ENCODE measurements around the gene CWC25. TPM values are rescaled to one million over a fixed set of nuclear protein-coding genes. Genes with fewer than 3 reads are reported as not detected.
A peak's percentile ranks its signal among the peaks of the same experiment; 100 is the strongest.

Gene CWC25
- total RNA-seq (2014; rRNA removed; shearing (Covaris generic); ENCODE audit: low replicate concordance) = 15.2 and 21.9 TPM in 2 replicates

DNA sequence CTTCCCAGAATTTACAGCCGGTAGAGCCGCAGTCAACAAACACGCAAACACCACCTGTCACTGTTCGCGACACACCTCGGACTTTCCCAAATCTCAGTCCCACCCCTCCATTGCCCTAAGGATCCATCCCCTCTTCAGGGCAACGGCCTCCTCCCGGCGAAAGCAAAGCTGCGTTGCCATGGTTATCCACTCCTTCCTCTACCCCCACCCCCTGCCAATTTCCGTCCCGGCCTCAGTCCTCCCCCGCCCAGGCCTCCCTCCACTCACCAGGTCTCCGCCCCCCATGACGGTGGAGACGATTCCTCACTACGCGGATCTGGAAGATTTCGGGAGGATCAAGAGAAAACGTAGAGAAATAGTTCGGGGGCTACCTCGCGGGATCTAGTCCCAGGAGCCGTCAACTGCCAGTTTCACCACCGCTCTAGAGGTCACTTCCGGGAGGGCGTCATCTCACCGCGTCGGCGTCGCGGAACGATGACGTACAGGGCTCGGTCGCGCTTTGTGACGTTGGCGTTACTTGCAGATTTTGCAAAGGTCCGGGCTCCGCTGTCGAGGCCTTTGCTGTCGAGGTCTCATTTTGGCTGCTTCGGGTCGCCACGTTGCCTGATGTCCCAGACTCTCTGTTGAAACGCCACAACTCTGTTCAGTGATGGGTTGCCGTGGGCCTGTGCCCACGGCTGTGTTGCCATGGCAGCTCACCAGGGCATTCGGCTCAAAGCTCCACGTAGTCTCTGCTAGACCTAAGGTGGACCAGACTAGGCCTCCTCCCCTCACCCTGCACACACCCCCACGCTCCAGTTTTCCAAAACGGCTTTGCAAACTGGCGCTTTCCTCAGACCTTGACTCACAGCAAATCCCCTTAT, at the start of gene CWC25:
CWC25 (minus strand) TSS at position 423 of the 863 bp plus-strand sequence; CDS start at position 285, 138 bp downstream.
- DNase-seq (ENCODE audit: low read depth) = peak; percentile 96
- in situ Hi-C loops (cut with HindIII; ENCODE audit: low pct_unique_long_range_greater_than_20kb, low sequenced_read_pairs) = no loop called here

GRCh38 chr17:38873640-38874380, 48.7 kb upstream of the CWC25 start:
- in situ Hi-C loops (cut with HindIII; ENCODE audit: low pct_unique_long_range_greater_than_20kb, low sequenced_read_pairs) = no loop called here
- peak; percentile 58 for DNase-seq (ENCODE audit: low read depth)

DNA sequence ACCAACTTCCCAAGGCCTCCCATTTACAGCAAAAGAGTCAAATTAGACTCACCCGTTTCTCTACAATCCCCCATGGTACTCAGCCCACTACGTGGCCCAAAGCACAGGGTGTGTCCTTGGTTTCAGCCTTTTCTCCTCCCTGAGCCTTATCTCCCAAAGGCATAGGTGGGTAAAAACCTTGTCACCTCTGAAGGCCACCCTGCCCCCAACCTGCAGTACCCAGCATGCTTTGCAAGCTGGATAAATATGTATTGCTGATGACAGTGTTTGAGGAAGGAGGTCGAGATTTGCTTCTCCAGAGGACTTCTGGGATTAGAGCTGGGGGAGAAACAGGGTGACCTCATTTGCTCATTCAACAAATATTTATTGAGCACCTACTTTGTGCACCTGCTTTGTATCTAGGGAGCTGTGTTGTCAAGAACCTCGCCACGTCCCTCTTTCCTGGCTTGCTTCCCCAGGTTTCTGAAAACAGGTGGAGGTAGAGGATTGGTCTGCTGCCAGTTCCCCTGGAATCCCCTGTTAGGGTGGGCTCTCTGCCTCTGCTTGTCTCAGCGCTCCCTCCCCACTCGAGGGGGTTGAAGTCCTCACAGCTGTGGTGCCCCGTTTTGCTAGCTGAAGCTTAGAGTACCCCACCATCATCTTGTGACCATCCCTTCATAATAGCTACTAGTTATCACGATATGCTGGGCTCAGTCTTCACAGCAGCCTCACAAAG, 47.7 kb upstream of the CWC25 start:
- in situ Hi-C loops (cut with HindIII; ENCODE audit: low pct_unique_long_range_greater_than_20kb, low sequenced_read_pairs) = no loop called here
- no peak for DNase-seq (ENCODE audit: low read depth)

GRCh38 chr17:38872027-38872511, 46.9 kb upstream of the CWC25 start:
- in situ Hi-C loops (cut with HindIII; ENCODE audit: low pct_unique_long_range_greater_than_20kb, low sequenced_read_pairs) = no loop called here
- no peak for DNase-seq (ENCODE audit: low read depth)

DNA sequence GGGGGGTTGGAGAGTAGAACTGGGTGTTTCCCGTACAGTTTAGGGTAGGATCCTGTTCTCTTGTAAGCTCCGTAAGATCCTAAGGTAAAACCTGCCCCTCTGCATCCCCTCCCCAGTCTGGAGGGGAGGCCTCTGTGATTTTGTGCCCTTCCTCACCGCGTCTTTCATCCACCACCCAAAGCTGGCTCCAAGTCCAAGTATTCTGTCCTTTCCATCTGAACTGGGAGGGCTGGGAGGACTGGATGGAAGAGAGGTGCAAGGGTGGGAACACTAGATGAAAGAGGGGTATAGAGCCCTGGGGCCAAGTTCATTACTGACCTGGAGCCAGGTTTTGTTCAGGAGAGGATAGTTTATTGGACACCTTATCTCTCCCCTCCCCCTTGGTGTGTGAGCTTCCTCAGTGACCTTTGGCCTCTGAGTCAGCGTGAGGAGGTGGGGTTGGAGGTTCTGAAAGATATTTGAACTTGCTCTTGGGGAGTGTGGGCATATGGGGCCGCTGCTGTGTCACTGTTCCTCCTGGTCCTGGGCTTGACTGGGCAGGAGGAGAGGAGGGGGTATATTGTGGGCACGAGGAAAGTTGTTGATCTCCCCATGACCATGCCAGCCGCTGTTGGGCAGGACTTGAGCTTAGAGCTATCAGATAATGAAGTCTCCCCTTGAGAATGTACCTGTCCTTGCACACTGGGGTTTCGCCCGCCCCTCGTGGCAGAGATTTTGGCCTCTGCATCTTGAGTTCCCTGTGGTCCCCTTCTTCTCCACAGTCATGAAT, 46.3 kb upstream of the CWC25 start:
- peak; percentile 95 for DNase-seq (ENCODE audit: low read depth)
- in situ Hi-C loops (cut with HindIII; ENCODE audit: low pct_unique_long_range_greater_than_20kb, low sequenced_read_pairs) = no loop called here

GRCh38 chr17:38870259-38871165, 45.4 kb upstream of the CWC25 start:
- in situ Hi-C loops (cut with HindIII; ENCODE audit: low pct_unique_long_range_greater_than_20kb, low sequenced_read_pairs) = no loop called here
- DNase-seq (ENCODE audit: low read depth) = peak; percentile 33

GRCh38 chr17:38869526-38870258, 44.6 kb upstream of the CWC25 start, which contains the start of gene LASP1:
Gene LASP1 (plus strand): TSS chr17:38870058. CDS start chr17:38870190, 132 bp downstream.
- DNase-seq (ENCODE audit: low read depth) = peak; percentile 90
- in situ Hi-C loops (cut with HindIII; ENCODE audit: low pct_unique_long_range_greater_than_20kb, low sequenced_read_pairs) = no loop called here

GRCh38 chr17:38868817-38869525, 43.9 kb upstream of the CWC25 start:
- DNase-seq (ENCODE audit: low read depth) = peak; percentile 93
- in situ Hi-C loops (cut with HindIII; ENCODE audit: low pct_unique_long_range_greater_than_20kb, low sequenced_read_pairs) = no loop called here

DNA sequence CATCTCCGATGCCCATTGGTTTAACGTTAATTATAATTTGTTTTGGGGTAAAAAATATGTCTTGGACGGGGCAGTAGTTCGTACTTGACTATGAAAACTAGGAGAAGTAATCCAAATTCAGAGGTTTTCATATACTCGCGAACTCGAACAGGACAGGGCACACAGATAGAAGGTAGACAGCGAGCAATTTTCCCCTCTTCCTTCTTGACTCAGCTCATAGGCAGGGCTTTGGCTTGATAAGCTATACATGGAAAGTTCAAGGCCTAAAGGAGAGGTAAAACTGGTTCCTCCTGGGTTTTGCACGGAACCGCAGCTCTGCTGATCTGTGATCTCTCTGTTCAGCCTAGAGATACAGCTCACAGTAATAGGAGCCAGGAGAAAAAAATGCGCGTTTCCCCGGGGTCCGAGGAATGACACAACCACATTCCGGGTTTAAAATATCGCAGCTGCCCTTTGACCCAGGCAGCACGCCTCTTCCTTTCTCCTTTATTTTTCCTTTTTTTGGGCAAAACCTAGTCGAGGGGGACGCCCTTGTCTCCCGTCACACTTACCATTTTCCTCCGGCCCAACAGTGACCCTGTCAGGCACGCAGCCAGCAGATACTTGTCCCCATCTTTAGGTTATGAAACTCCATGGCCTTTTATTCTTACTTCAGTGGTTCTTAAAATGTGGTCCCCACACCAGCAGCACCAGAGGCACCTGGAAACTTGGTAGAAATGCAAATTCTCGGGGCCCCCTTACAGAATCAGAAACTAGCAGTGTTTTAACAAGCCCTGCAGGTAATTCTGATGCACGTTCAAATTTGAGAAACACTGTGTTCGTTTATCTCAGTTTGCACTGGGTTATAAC, 43.1 kb upstream of the CWC25 start:
- in situ Hi-C loops (cut with HindIII; ENCODE audit: low pct_unique_long_range_greater_than_20kb, low sequenced_read_pairs) = no loop called here
- peak; percentile 28 for DNase-seq (ENCODE audit: low read depth)

- in situ Hi-C loops (cut with HindIII; ENCODE audit: low pct_unique_long_range_greater_than_20kb, low sequenced_read_pairs) = no loop called here
- peak; percentile 76 for DNase-seq (ENCODE audit: low read depth)
These were observed 42.3 kb upstream of the CWC25 start for GRCh38 chr17:38867179-38867967.

DNA sequence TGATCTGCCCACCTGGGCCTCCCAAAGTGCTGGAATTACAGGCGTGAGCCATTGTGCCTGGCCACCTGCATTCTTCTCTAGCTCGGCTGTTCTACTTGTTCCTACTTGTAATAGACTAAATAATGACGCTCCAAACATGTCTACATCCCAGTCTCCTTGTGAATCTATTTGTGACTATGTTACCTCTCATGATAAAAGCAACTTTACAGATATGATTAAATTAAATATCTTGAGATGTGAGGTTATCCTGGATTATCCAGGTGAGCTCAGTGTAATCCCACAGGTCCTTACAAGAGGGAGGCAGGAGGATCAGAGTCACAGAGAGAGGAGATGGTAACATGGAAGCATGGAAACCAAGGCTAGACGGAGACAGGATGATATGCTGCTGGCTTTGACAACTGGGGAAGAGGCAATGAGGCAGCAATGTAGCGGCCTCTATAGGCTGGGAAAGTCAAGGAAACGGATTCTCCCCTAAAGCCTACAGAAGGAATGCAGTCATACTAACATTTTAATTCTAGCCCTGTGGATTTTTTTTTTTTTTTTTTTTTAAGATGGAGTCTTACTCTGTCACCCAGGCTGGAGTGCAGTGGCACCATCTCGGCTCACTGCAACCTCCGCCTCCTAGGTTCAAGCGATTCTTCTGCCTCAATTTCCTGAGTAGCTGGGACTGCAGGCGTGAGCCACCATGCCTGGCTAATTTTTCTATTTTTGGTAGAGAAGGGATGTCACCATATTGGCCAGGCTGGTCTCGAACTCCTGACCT, 39.7 kb upstream of the CWC25 start:
- in situ Hi-C loops (cut with HindIII; ENCODE audit: low pct_unique_long_range_greater_than_20kb, low sequenced_read_pairs) = no loop called here
- peak; percentile 60 for DNase-seq (ENCODE audit: low read depth)

DNA sequence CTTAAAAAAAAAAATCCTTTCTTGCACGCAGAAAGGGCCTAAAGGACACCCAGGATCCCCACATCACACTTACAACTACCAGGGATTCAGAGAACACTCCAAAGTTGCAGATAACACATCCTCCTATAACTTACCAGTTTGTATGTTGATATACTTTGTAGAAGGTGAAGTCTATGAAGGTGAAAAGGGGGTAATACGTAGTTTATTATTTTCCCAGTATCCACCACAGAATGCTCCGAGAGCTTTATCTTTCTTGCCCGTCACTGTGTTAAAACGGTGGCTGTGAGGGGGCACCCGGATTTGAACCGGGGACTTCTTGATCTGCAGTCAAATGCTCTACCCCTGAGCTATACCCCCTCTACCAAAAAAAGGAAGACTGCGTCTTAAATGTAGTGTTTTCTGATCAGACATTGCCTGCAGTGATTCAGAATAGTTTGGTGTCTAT, 36.3 kb upstream of the CWC25 start:
- DNase-seq (ENCODE audit: low read depth) = no peak
- in situ Hi-C loops (cut with HindIII; ENCODE audit: low pct_unique_long_range_greater_than_20kb, low sequenced_read_pairs) = no loop called here

GRCh38 chr17:38857271-38857670, 32.1 kb upstream of the CWC25 start:
- DNase-seq (ENCODE audit: low read depth) = no peak
- in situ Hi-C loops (cut with HindIII; ENCODE audit: low pct_unique_long_range_greater_than_20kb, low sequenced_read_pairs) = no loop called here
